ENCODE measurements around the gene PAQR8.

PAQR8 gene

DNA sequence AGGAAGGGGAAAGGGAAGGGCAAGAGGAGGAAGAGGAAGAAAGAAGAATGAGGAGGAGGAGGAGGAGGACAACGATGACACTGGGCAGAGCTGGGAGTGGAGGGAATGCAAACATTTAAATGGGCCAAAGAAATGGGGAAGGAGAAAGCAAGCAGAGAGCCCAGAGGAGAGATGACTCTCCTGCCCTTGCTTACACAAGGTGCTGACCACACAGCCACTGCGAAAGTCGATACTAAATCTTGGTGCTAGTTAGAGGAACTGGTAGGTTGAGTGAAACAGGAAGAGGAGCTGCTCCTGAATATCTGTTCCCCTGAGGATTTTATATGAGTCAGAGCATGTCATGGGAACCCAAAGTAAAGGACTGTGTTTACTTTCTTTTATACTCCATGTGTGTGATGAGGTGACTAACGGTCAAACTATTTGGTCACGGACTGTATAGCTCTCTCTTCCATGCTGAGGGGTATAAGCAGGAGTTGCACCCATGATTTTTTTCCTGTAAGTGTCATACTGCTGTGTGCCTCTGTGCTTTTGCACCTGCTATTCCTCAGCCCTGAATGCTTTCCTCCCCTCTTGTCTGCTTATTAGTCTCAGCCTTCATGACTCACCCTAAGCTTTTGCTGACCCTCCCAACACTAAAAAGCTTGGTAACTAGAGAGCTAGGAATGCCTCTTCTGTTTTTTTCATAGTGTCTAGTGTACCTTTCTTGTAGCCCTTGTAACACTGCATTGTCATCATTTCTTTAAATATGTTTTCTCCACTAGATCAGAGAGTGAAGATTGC, 9.5 kb upstream of the PAQR8 start:
- peak; percentile 38 for DNase-seq

DNA sequence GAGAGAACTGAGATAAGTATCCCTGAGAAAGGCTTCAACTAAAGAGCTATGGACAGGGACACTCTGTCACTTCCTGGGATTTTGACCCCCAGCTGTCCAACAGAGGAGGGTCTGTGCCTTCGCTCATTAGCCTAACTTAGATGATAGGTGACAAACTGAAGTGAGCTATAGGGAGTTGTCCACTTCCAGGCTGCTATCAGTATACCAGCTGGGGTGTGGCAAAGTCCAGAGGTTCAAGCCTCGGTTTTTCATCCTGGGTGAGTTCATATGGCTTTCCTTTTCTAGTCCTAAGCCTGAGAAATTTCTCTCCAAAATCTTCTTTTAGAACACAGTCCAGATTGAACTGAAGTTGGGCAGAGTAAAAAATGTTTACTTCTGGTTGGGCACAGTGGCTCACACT, 5.9 kb upstream of the PAQR8 start:
- no peak for DNase-seq

DNA sequence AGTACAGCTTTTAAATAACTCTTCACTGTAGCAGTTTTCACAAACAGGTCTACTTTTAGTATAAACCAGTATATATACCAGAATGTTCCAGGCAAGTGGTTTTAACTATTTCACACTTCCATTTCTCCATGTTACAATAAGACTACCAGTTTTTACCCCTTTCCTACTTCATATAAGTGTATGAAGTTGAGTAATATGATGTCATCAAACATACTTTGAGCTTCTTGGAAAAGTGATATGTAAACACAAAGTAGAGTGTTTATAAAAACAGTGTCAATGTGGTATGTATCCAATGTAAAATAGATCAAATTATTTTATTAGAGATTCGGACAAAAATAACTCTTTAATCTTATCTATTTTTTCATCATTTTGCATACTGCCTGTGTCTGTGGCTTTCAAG, 2.5 kb upstream of the PAQR8 start:
- no peak for DNase-seq

DNA sequence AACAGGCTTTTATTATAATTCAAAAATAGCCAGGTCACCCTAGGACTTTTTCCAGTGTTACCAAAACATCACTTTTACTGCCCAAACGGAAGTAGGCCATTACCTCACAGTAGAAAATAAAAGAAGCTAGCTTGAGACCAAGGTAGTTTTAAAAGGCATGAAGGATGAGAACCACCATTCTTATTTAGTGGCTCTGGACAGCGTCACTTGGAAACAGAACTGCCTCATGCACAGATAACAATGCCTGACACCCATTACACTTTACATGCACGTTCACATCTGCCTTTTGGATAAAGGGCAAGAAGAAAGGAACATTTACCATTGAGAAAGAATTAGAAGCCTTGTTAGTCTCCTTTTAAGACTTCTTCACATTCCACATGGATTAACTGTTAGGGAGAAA, 1.9 kb upstream of the PAQR8 start:
- no peak for DNase-seq

DNA sequence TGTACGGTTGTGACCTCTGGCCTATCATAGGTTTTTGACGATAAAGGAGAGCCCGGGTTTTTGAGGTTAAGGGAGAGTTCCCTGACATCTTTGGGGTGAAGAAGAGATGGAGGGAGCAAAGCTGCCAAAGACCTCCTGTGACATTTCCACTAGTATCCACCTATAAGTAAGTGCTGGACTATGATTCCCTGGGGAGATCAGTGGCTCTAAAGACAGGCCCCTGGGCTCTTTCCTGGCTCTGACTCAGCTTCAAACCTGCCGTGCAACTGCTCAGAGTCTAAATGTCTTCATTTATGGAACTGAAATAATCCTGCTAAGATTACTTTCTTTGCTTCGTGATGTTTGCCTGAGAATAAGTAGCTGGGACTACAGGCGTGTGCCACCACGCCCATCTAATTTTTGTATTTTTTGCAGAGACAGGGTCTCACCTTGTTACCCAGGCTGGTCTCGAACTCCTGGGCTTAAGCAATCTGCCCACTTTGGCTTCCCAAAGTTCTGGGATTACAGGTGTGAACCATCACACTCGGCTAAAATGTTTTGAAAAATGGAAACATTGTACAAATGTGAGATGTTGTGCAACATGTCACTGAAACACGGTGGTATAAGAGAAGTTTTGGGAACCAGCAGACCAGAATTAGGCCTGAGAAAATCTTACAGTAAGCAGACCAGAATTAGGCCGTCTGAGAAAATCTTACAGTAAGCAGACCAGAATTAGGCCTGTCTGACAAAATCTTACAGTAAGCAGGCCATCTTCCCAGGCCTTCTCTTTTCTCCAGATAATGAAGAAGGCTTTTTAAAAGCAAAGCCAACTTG, 1.1 kb upstream of the PAQR8 start:
- DNase-seq: no peak

DNA sequence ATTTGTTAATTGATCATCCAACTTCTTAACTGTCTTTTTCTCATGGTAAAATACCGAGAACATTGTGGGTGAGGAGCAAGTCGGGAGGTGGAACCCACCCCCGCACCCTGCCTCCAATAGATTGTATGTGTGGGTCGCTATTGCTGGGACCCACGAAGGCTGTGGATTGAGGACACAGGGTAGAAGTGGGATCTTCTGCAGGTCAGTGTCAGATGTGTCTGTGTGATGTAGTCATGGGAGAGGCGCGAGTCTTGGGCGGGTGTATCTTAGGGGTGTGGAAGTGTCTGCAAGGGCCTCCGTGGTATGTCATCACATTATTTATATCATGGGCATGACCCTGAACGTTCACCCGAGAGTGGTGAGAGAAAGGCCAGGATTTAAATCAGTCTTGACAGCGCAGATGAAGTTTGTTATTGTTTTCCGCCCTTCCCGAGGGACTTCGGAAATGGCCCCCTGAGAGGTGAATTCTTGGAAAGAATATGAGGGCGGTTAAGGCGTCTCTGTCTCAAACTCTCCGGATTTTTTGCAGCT, 472 bp upstream of the PAQR8 start:
- DNase-seq: no peak

DNA sequence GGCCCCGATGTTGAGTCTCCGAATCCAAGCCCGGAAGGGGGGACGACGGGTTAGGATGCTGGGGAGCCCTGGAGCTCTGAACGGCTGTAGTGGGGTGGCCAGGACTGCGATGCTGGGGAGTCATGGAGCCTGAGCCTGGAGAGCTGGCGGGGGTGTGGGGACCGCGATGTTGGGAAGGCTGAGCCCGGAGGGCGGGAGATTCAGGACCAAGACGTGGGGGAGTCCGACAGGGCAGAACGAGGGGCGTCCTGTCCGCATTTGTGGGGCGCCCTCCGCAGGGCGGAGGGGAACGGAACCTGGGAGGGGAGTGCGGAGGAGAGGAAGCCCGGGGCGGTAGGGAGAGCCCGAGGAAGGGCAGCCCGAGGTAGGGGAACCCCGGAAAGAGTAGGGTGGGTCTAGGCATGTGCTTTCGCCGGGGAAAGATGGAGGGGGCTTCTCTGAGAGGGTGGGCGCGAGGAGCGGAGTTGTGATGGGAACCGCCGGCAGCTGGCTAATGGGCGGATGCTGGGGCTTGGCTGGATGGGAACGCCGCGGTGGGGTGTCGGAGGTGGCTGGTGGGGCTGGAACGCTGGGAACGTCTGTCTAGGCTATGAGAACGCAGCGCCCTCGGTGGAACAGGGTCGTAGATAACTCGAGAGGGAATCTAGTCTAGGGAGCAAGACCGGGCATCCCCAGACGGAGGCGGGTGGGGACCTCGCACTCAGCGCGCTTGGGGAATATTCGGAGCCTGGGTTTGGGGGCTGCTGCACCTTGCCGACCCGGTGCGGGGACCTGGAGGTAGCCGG, 684 bp downstream of the PAQR8 start:
- DNase-seq: peak; percentile 52

DNA sequence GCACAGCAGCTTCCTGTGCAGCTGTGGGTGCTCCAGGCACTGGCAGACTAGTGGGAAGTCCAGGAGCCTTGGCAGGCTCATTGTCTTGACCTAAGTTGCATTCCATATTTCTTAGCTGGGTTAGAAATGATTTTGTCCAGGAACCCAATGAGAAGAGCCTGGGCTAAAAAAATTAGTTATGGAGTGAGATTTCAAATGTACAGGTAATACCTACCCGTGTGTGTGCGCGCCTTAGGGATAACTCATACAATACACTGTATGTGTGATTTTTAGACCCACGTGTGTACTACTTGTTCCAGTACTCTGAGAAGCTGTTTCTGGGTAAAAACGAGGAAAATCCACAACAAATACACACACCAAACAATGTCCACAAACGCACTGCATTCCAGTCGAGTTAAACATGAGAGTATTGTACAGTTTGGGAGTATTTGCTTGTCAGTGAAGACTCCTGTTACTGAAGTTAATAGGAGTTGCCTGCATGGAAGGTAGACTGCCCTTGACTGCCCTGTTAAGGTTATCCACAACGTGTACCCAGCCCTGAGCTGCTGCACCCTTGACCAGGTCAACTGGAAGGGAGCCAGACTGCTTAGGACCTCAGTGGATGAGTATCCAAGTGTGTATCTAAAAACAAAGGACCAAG, 1.4 kb downstream of the PAQR8 start:
- no peak for DNase-seq

DNA sequence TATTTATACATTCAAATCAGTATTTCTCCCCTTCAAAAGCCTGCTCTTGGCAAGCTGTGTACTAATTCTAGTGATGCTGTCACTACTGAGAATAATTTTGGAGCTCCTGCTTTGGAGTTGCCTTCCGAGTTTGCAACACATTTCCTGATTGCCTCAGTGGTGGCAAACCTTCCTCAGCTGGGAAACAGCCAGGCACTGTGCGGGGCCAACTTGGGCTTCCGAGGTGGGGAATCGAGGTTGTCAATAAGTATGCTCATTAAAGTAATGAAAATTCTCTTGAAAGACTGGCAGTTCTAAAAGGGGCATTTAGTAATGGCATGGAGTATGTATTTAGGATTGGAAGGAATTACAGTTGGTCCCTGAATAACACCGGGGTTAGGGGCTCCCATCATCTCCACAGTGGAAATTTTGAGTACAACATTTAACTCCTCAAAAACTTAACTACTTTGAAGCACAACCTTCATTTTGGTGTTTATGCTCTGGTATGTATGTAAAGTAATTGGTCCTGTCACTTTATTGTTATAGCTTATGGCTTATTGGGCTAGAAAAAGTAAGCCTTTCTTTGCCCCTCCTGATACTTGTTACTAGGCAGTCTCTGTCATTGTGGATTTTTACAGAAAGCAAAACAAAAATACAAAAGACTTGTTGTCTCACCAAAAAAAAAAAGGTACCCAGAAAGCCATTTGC, 2.7 kb downstream of the PAQR8 start:
- DNase-seq: no peak

DNA sequence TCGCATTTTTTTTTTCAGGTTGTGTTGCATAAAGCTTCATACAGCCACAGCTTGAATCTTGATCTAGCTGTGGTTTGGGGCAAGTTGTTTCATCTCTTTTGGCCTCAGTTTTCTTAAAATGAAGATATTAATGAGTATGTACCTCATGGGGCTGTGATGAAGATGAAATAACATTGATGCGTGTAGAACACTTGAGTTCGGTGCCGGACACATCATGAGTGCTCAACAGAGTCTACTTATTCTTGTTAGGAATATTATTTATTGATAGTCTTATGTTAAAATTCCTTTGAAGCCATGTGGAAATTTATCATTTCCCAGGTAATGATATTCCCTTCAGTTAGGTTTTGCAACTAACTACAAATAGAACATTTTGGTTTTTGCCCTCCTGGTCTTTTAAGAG, 3.4 kb downstream of the PAQR8 start:
- no peak for DNase-seq

DNA sequence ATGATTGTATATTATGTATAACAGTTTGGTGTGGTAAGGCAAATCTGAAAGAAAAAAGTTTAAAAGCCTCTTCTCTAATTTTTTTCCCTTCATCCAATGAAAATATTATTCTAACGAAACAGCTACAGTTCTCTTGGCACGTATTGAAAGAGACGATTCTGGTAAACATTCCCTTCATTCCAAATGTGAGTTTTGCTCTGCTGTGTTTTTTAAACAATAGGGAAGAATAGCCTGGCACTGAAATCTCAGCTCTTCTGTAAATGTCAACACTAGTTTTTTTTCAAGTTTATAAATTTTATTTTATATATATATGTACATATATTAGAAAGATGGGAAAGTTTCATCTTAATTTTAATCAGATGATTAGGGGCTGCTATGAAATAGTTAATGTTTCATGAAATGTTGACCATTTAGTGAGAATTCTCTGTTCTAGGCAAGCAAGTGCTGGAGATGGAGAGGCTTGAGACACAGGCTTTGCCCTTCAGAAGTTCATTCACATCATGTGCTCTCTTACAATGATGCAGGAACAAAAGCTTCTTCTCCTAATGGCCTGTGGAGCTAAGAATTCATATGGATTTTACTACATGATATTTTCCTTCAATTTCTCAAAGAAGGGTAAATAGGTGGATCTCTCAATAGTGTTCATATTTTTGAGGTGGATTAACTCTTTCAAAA, 4.1 kb downstream of the PAQR8 start:
- no peak for DNase-seq

DNA sequence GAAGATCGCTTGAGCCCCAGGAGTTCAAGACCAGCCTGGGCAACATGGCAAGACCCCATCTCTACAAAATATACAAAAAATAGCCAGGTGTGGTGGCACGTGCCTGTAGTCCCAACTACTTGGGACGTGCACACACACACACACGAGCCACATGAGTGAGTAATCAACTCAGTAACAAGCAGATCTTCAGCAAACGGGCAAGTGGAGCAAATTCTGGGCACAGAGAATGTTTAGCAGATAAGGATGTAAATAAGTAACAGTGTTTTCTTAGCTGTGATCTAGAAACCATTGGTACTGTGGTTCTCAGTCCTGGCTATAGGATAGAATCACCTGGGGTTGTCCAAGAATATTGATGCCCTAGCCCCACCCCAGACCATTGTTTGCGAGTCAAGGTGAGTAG, 6.1 kb downstream of the PAQR8 start:
- DNase-seq: no peak

DNA sequence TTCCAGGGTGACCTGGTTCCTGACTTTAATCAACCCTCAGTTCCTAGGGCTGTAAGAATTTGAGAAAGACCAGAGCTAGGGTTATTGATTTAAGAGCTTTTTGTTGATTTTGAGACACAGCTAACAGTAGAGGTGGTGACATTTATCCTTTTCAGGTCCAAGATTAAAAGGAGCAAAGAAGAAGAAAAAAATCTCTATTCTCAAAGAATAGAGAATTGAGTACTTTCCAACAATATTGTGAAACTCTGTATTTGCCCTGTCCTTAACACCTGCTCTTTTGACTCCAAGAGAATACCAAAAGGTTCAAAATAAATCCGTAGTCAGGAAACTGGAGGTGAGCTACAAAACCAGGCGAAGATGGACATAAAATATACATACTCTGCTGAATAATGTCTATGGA, 7.3 kb downstream of the PAQR8 start:
- DNase-seq: no peak

DNA sequence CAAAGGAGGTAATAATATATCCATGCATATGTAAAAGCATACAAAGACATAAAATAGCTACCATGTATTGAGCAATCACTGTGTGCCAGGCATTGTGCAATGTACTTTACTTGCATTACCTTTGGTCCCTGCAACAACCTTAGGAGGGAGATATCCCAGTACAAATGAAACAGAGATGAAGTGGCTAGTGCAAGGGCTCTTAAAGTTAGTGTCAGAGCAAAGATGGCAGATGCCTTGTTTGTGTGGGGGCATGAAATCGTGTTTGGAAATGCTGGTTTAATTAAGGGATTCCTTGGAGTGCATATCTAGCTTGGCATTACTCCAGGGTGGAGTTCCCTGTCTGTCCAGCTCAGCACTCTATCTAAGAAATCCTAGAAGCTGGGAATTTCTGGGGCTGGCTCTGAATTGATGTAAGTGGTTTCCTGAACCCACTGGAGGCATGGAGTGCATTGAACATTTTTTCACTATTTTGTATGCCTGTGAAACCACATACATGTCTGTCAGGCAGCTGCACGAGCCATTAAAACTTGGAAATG, 9.8 kb downstream of the PAQR8 start:
- DNase-seq: no peak

DNA sequence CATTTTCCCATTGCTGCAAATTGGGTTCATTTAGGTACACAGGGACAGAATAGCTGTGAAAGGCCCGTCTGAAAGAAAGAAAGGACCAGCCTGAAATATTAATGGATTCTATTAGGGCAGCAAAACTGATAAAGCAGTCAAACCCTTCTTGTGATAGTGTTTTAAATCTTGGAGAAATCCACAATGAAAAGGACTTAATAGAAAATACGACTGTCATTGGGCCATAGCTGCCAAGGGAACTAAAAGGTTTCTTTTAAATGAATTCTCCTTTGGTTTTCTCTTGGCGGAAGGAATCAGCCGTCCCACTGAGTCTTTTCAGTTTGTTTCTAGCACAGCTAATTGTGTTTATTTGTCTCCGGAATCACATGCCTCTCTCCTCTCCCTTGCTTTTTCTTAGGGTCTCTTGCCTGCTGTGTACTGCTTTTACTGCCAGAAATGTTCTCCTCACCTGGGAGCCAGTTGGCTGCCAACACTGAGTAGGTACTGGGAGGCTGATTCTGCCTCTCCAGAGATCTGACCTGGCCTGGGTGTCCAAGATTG, 11.3 kb downstream of the PAQR8 start:
- no peak for DNase-seq

DNA sequence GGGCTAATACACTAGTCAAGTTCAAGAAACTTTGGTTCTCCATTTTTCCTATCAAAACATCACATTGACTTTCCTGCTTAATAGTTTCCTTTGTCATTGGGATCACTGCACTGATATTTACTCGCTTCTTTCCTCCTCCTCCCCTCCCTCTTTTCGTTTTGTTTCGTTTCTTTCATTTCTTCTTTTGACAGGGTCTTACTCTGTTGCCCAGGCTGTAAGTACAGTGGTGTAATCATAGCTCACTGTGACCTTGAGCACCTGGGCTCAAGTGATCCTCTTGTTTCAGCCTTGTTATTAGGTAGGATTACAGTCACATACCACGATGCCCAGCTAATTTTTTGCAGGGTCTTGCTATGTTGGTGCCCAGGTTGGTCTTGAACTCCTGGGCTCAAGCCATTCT, 12.3 kb downstream of the PAQR8 start:
- DNase-seq: no peak

DNA sequence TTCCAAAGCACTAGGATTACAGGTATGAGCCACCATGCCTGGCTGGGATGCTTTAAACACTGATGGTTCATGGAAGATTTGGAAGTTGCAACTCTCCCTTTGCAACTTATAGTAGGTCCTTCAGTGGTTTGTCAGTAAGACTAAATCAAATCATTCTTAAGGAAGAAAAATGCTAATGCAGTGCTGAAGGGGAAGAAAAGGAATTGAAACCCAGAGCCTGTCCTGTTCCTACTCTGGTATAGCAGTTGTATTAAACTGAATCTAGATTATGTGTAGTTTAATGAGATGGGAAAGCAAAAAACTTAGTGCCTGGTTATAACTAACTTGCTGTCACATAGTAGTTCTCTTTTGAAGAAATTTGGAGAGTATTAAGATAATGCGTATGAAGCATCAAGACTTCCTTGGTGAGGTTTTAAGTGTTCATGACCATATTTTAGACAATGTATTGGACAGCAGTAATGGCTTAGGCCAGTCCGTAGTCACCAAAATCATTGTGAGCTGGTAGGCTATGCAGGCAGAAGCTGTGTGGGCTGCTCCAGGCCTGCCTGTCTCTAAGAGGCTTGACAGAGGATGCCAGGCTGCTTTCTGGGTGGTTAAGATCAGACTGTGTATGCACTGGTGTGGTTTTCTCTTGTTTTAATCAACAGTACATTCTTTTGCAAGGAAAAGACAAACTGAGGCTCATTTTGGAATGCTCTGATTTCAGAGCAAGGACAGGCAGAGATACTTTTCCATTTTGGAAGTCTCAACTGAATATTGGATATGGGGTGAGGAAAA, 14.0 kb downstream of the PAQR8 start:
- DNase-seq: no peak

DNA sequence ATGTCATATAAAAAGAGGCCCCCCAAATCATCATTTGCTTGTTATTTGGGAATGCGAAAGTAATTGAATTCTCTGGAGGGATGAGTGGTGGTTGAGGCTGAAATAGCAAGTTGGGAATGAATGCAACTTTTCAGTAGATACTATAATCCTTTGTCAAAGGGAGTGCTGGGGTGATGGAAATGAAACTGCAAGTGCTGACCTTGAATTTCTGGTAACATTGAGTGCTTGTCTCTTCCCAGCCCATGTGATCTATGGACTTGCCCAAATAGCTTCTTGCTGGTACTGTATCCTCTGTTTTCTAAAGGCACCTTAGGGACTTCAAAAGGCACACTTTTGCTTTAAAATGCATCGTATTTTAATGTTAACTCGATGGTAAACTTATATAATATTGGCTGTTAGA, 14.8 kb downstream of the PAQR8 start:
- DNase-seq: no peak

DNA sequence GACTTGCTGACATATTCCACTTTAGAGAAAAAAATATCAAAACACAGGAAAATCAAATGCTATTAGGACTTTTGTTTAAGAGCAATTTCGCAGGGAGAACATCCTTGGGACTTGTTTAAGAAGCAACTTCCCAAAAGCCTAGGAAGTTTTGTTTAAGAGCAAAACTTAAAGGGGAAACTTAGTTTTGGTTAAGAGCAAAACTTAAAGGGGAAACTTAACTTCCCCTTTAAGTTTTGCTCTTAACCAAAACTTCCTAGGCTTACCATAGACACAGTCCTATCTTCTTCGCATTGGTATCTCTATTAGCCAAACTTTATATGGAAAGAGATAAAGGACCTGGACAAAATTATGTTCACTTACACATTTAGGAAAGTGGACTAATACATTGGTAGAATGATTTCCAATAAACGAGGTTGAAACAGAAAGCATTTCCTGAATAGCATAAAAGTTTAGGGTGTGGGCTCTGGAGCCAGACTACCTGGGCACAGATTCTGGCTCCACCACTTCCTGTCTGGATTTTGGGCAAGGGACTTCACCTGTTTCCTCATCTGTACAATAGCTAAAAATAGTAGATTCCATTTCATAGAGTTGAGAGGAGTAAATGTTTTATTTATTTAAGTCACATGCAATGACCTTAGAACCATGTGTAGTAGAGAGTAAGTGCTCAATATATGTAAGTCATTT, 15.7 kb downstream of the PAQR8 start:
- no peak for DNase-seq

DNA sequence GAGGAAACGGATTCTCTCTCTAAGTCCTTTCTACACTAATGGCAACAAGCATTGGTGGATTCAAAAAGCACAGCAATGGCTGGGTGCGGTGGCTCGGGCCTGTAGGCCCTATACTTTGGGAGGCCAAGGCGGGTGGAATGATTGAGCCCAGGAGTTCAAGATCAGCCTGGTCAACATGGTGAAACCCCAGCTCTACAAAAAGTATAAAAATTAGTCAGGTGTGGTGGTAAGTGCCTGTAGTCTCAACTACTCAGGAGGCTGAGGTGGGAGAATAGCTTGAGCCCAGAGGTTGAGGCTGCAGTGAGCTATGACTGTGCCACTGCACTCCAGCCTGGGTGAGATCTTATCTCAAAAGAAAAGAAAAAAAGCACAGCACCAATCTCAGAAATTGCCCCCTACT, 19.3 kb downstream of the PAQR8 start:
- DNase-seq: no peak
